Activated B cell treated with CpG ODN at 0.5 μM for 24 hours (primary cell): Measurements from ENCODE around the gene B3GNT5. TPM values are rescaled to one million over a fixed set of nuclear protein-coding genes. Genes with fewer than 3 reads are reported as not detected.

Experiments
- ATAC-seq: fragments of 200-7000 bp; cut with Tn5 transposase; one replicate; pipeline ENCODE4 v1.10.0; 2021; ENCODE audit warnings: low read depth, mild to moderate bottlenecking, moderate library complexity
- CTCF ChIA-PET: fragments of 350-600 bp; sonication (Branson Sonifier 250); formaldehyde crosslinking; loops from one replicate; lab custom pipeline; 2021; ENCODE audit warnings: antibody characterized with exemption; lab: Charles Lee
- POLR2A ChIA-PET: fragments of 350-600 bp; sonication (Branson Sonifier 250); formaldehyde crosslinking; loops from one replicate; lab custom pipeline; 2021; ENCODE audit warnings: antibody characterized with exemption; lab: Charles Lee
- DNase-seq: peaks from one replicate; pipeline ENCODE4 v3.0.0; 2022
- H3K27ac Mint-ChIP-seq: one replicate; pipeline ENCODE4 v1.8.0; 2020; ENCODE audit warnings: mixed read lengths
- H3K27me3 Mint-ChIP-seq: one replicate; pipeline ENCODE4 v1.8.0; 2021; ENCODE audit warnings: mixed read lengths
- H3K36me3 Mint-ChIP-seq: one replicate; pipeline ENCODE4 v1.8.0; 2021; ENCODE audit warnings: low read depth, mixed read lengths
- H3K4me1 Mint-ChIP-seq: one replicate; pipeline ENCODE4 v1.8.0; 2021; ENCODE audit warnings: mixed read lengths
- H3K4me3 Mint-ChIP-seq: one replicate; pipeline ENCODE4 v1.8.0; 2020; ENCODE audit warnings: mild to moderate bottlenecking, mixed read lengths
- H3K9me3 Mint-ChIP-seq: one replicate; pipeline ENCODE4 v1.8.0; 2020; ENCODE audit warnings: mixed read lengths
- CTCF ChIP-seq: fragments of 200-600 bp; IDR thresholded peaks from one replicate; pipeline ENCODE4 v1.8.0; 2022; ENCODE audit warnings: antibody characterized with exemption, mild to moderate bottlenecking
- intact Hi-C: fragments of 100-400 bp; cut with micrococcal nuclease; formaldehyde crosslinking; loops from one replicate; pipeline ENCODE4 v1.15.1; 2024
- total RNA-seq: library from RNA; stranded (reverse); gene quantifications from 2 replicates; pipeline ENCODE4 v1.2.3, GENCODE V29; 2022

The B3GNT5 gene
- total RNA-seq, 1 donor from 2014 or later, result 0.38 TPM

GRCh38 chr3:183265157-183265642 is 12.1 kb downstream of the B3GNT5 start:
- POLR2A ChIA-PET, result no interaction called here
- no peaks in the 10 kb centered on the region for H3K9me3 Mint-ChIP-seq
- peaks cover 10% of the 10 kb centered on the region for H3K4me1 Mint-ChIP-seq
- DNase-seq (no peak), ATAC-seq (no peak)
- CTCF ChIA-PET, result interaction anchor here (1.8 kb wide), 1 partner anchor 117 kb away, joined by 6 read pairs; no protein-coding TSS in a partner anchor
- no peak overlapping the region for H3K4me3 Mint-ChIP-seq
- no peak overlapping the region for H3K27ac Mint-ChIP-seq
- intact Hi-C loops, result no loop called here
- no peak for TF ChIP-seq CTCF
- peaks cover 7% of the 10 kb centered on the region for H3K27me3 Mint-ChIP-seq
- H3K36me3 Mint-ChIP-seq, result no peaks in the 10 kb centered on the region

- intact Hi-C loops, result no loop called here
- CTCF ChIA-PET, result interaction anchor here (1.8 kb wide), 1 partner anchor 116 kb away, joined by 6 read pairs; no protein-coding TSS in a partner anchor
- Mint-ChIP-seq H3K9me3 (no peaks in the 10 kb centered on the region), H3K27ac (no peak overlapping the region), H3K4me3 (no peak overlapping the region), H3K27me3 (peaks cover 7% of the 10 kb centered on the region), H3K36me3 (no peaks in the 10 kb centered on the region), H3K4me1 (peaks cover 3% of the 10 kb centered on the region)
- DNase-seq (no peak), ATAC-seq (no peak)
- TF ChIP-seq CTCF, result no peak
- POLR2A ChIA-PET, result no interaction called here
Measured at GRCh38 chr3:183265834-183266417, 12.9 kb downstream of the B3GNT5 start.

GRCh38 chr3:183266454-183266853 is 13.4 kb downstream of the B3GNT5 start:
- POLR2A ChIA-PET, result no interaction called here
- no peak for TF ChIP-seq CTCF

GRCh38 chr3:183267140-183267539 is 14.1 kb downstream of the B3GNT5 start:
- Mint-ChIP-seq H3K9me3 (no peaks in the 10 kb centered on the region), H3K27ac (no peak overlapping the region), H3K27me3 (peaks cover 9% of the 10 kb centered on the region), H3K4me1 (no peaks in the 10 kb centered on the region), H3K4me3 (no peak overlapping the region), H3K36me3 (no peaks in the 10 kb centered on the region)
- CTCF ChIA-PET, result no interaction called here
- intact Hi-C loops, result no loop called here
- TF ChIP-seq CTCF, result no peak
- DNase-seq, result no peak
- ATAC-seq, result no peak
- POLR2A ChIA-PET, result no interaction called here

More at GRCh38 chr3:183266454-183266853, 13.4 kb downstream of the B3GNT5 start:
- H3K36me3 Mint-ChIP-seq, result no peaks in the 10 kb centered on the region
- DNase-seq (no peak), ATAC-seq (no peak)
- H3K4me3 Mint-ChIP-seq, result no peak overlapping the region
- H3K27ac Mint-ChIP-seq, result no peak overlapping the region
- CTCF ChIA-PET, result interaction anchor here (1.8 kb wide), 1 partner anchor 115 kb away, joined by 6 read pairs; no protein-coding TSS in a partner anchor
- H3K27me3 Mint-ChIP-seq, result peaks cover 9% of the 10 kb centered on the region
- no peaks in the 10 kb centered on the region for H3K4me1 Mint-ChIP-seq
- no peaks in the 10 kb centered on the region for H3K9me3 Mint-ChIP-seq
- intact Hi-C loops, result no loop called here

GRCh38 chr3:183268366-183268765 is 15.3 kb downstream of the B3GNT5 start:
- Mint-ChIP-seq H3K27me3 (peaks cover 9% of the 10 kb centered on the region), H3K9me3 (no peaks in the 10 kb centered on the region)

More at GRCh38 chr3:183268366-183268765, 15.3 kb downstream of the B3GNT5 start:
- intact Hi-C loops, result no loop called here
- Mint-ChIP-seq H3K36me3 (no peaks in the 10 kb centered on the region), H3K27ac (no peak overlapping the region), H3K4me1 (no peaks in the 10 kb centered on the region), H3K4me3 (no peak overlapping the region)
- POLR2A ChIA-PET, result interaction anchor here (0.5 to 0.6 kb wide), 2 partner anchors 15 to 22 kb away, joined by 3 to 8 read pairs; partner anchors contain the start of gene B3GNT5
- no peak for TF ChIP-seq CTCF
- ATAC-seq (no peak), DNase-seq (no peak)
- CTCF ChIA-PET, result no interaction called here
